ENCODE results near the gene CROT.

The CROT gene

DNA sequence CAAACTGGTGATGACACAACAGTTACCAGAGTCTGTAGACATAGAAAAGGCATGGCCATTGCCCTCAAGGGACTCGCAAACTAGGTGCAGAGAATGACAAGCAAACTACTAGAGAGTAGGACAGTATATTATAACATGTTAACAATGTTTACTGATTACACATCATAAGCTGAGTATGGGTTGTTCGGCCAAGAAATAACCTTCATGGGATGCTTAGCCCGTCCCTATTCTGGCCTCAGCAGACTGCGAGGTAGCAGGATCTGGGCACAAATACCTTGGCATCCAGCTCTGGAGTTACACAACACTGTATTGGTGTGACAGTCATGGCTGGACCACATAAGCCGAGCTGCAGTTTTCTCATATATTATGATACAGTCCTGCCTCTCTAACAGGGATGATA lies 78.6 kb downstream of the CROT start:
- DNase-seq (ENCODE audit: low spot score) = no peak
- Histone ChIP-seq H3K27ac (no peak overlapping the region), H3K4me3 (no peak overlapping the region)
- no peak for TF ChIP-seq CTCF (IDR thresholded peaks at IDR 0.05)

DNA sequence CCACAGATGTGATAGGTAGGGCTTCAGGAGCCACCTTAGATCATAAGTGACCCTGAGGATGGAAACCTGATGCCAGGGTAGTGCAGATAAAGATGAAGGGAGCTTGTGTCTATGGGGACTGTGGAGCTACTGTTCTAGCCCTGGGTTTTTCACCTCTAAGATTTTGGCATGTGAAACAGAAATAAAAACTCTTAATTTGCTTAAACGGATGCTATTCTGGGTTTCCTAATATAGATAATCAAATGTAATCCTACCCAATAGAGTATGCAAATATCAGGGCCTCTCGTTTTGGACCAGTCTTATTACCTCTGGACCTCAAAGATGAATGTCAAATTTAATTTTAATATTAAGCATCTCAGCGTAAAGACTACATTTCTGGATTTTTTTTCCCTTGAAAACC lies 80.7 kb downstream of the CROT start:
- Histone ChIP-seq H3K27ac (no peak overlapping the region), H3K4me3 (no peak overlapping the region)
- no peak for TF ChIP-seq CTCF (IDR thresholded peaks at IDR 0.05)
- no peak for DNase-seq (ENCODE audit: low spot score)

DNA sequence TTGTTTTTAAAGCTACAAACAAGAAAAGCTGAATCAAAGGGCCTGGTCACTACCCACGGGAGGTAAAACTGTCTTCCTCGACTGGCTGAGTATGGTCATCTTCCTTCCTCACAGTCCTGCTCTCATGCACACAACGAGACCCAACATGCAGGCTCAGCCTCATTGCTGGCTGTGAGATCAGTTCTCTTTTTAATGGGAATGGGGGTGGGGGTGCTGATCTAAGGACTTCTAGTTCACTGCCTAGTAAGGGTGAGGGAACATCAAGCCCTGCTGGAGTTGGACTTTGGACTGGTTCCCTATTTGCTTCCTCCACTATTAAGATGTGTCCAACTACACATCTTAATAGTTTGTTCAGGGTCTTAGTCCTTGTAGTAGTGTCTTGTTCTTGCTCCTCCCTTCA lies 81.8 kb downstream of the CROT start:
- DNase-seq (ENCODE audit: low spot score) = no peak
- H3K4me3 ChIP-seq = no peak overlapping the region
- TF ChIP-seq CTCF (IDR thresholded peaks at IDR 0.05) = no peak

GRCh38 chr7:87432536-87432935 lies 87.1 kb downstream of the CROT start:
- Histone ChIP-seq H3K4me3 (no peak overlapping the region), H3K27ac (no peak overlapping the region)
- no peak for TF ChIP-seq CTCF (IDR thresholded peaks at IDR 0.05)
- DNase-seq (ENCODE audit: low spot score) = no peak

More for the DNA sequence above, 81.8 kb downstream of the CROT start:
- H3K27ac ChIP-seq = no peak overlapping the region

GRCh38 chr7:87435546-87435945 lies 90.1 kb downstream of the CROT start:
- Histone ChIP-seq H3K27ac (no peak overlapping the region), H3K4me3 (no peak overlapping the region)
- TF ChIP-seq CTCF (IDR thresholded peaks at IDR 0.05) = no peak
- no peak for DNase-seq (ENCODE audit: low spot score)

DNA sequence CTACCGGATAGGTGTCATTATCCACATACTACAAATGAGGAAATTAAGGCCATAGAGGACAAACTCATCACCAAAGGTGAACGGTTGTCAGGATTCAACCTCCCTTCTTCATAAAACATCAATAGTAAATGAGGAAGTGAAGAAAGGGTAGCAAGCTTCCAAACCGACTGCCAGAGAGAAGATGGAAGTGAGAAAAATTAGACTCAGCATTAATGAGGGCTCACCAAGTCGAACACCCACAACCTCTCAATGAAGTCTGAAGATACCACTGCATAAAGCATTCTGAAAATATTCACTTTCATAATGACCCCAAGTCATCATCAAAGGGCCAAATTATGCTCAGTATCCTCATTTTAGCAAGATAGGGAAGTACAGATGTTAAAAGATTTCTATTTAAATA lies 100.4 kb downstream of the CROT start:
- TF ChIP-seq CTCF (IDR thresholded peaks at IDR 0.05) = no peak
- DNase-seq (ENCODE audit: low spot score) = no peak
- H3K4me3 ChIP-seq = no peak overlapping the region
- no peak overlapping the region for H3K27ac ChIP-seq

DNA sequence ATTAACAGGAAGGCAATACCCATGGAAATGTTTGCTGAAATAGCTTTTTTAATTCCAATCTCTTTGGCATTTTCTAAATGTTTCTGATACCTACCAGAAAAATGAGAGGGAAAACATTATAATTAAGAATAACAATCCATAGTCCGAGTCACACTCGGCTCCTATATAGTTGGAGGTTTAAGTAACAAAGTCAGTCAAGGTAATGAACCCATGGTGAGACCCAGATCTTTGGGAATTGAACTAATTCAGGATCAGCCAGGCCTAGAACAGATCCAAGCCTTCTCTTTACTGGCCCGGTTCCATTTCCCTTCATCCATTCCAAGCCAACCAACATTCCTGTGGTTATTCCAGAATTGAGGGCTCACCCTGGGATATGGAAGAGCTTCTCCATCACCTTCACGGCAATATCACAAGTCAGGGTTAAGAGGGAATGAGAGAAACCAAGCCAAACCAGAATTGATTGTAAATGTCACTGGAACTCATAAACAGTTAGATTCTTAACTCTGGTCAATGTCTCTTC lies 101.7 kb downstream of the CROT start:
- no peak for TF ChIP-seq CTCF (IDR thresholded peaks at IDR 0.05)
- Histone ChIP-seq H3K4me3 (no peak overlapping the region), H3K27ac (no peak overlapping the region)
- DNase-seq (ENCODE audit: low spot score) = no peak

Measured in coronary artery (tissue), 2 donors.